ENCODE data around the gene RCAN3. TPM values are rescaled to one million over a fixed set of nuclear protein-coding genes. Genes with fewer than 3 reads are reported as not detected.
"Not testable (repeated sequence)": the region's sequence is repeated elsewhere in the genome, so short reads cannot be mapped to it uniquely, and the experiment has no call there.

The RCAN3 gene
- total RNA-seq, 1 experiment from 2014 or later, result 29.3 TPM

DNA sequence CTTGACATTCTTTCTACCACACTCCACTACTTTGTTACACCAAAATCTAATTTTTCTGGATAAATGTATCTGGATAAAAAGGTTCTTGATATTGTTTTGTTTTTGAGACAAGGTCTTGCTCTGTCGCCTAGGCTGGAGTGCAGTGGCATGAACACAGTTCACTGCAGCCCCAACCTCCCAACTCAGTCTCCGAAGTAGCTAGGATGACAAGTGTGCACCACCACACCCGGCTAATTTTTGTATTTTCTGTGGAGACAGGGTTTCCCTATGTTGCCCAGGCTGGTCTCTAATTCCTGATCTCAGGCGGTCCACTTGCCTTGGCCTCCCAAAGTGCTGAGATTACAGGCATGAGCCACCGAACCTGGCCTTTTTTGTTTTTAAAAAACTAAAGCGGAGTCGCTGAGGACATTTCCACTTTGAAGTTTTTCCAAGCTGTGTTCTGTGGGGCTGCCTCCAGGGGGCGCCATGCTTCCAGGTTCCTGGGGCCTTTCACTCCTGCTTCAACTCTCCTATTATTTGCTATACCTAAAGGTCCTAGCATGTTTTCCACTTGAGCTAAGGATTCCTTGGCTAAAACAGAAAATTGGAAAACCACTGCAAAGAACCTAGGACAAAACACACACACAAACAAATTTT is 39.2 kb downstream of the RCAN3 start:
- DNase-seq, result no peak
- no peaks in the 10 kb centered on the region for H3K36me3 ChIP-seq (replicated peaks; ENCODE audit: control insufficient read depth, insufficient read depth, low read length)
- no peak overlapping the region for H3K4me3 ChIP-seq (ENCODE audit: insufficient read depth, low read depth, low read length)
- H3K27me3 ChIP-seq (ENCODE audit: control insufficient read depth, insufficient read depth, low read length), result no peaks in the 10 kb centered on the region

GRCh38 chr1:24544239-24544638 is 41.6 kb downstream of the RCAN3 start:
- Histone ChIP-seq H3K4me3 (ENCODE audit: insufficient read depth, low read depth, low read length) (no peak overlapping the region), H3K36me3 (replicated peaks; ENCODE audit: control insufficient read depth, insufficient read depth, low read length) (no peaks in the 10 kb centered on the region), H3K27me3 (ENCODE audit: control insufficient read depth, insufficient read depth, low read length) (no peaks in the 10 kb centered on the region)
- DNase-seq, result no peak

- Histone ChIP-seq H3K27me3 (ENCODE audit: control insufficient read depth, insufficient read depth, low read length) (no peaks in the 10 kb centered on the region), H3K36me3 (replicated peaks; ENCODE audit: control insufficient read depth, insufficient read depth, low read length) (no peaks in the 10 kb centered on the region), H3K4me3 (ENCODE audit: insufficient read depth, low read depth, low read length) (no peak overlapping the region)
- DNase-seq, result no peak
Observed at GRCh38 chr1:24545662-24546061, 43.0 kb downstream of the RCAN3 start.

- H3K4me3 ChIP-seq (ENCODE audit: insufficient read depth, low read depth, low read length), result no peak overlapping the region
- H3K36me3 ChIP-seq (replicated peaks; ENCODE audit: control insufficient read depth, insufficient read depth, low read length), result no peaks in the 10 kb centered on the region
- no peaks in the 10 kb centered on the region for H3K27me3 ChIP-seq (ENCODE audit: control insufficient read depth, insufficient read depth, low read length)
- DNase-seq, result no peak
Observed at GRCh38 chr1:24547195-24547594, 44.6 kb downstream of the RCAN3 start.

DNA sequence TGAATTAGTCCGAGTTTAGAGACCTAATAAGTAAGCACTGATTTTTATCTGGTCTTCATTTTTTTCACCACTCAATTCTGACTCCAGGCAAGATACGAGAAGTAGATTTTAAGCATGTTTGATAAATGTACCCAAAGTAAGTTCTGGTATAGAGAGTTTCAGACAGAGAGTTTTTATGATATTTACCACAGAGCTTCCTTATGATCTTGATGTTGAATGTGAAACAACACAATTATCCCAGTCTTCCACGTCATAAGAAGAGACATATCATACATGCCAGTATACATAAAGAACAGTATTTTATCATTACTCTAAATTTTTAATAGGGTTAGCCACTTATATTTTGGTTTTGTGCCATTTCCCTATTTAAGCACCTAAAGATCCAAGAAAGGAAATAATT is 45.4 kb downstream of the RCAN3 start:
- Histone ChIP-seq H3K36me3 (replicated peaks; ENCODE audit: control insufficient read depth, insufficient read depth, low read length) (no peaks in the 10 kb centered on the region), H3K4me3 (ENCODE audit: insufficient read depth, low read depth, low read length) (no peak overlapping the region), H3K27me3 (ENCODE audit: control insufficient read depth, insufficient read depth, low read length) (no peaks in the 10 kb centered on the region)
- no peak for DNase-seq

DNA sequence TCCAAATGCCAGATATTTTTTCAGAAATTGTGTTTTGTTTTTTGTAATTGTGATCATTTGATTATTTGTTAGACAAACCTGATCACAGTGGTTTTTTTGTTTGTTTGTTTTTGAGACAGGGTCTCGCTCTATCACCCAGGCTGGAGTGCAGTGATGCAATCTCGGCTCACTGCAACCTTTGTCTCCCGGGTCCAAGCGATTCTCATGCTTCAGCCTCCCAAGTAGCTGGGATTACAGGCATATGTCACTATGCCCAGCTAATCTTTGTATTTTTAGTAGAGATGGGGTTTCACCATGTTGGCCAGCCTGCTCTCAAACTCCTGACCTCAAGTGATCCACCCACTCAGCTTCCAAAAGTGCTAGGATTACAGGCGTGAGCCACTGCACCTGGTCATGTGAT is 46.6 kb downstream of the RCAN3 start:
- not testable (repeated sequence) for H3K27me3 ChIP-seq (ENCODE audit: control insufficient read depth, insufficient read depth, low read length); H3K4me3 ChIP-seq (ENCODE audit: insufficient read depth, low read depth, low read length); DNase-seq; H3K36me3 ChIP-seq (replicated peaks; ENCODE audit: control insufficient read depth, insufficient read depth, low read length)

- H3K27me3 ChIP-seq (ENCODE audit: control insufficient read depth, insufficient read depth, low read length), result peaks cover 21% of the 10 kb centered on the region
- peak; percentile 28 for DNase-seq
- no peak overlapping the region for H3K4me3 ChIP-seq (ENCODE audit: insufficient read depth, low read depth, low read length)
- no peaks in the 10 kb centered on the region for H3K36me3 ChIP-seq (replicated peaks; ENCODE audit: control insufficient read depth, insufficient read depth, low read length)
Observed at GRCh38 chr1:24551290-24551959, 48.8 kb downstream of the RCAN3 start.

DNA sequence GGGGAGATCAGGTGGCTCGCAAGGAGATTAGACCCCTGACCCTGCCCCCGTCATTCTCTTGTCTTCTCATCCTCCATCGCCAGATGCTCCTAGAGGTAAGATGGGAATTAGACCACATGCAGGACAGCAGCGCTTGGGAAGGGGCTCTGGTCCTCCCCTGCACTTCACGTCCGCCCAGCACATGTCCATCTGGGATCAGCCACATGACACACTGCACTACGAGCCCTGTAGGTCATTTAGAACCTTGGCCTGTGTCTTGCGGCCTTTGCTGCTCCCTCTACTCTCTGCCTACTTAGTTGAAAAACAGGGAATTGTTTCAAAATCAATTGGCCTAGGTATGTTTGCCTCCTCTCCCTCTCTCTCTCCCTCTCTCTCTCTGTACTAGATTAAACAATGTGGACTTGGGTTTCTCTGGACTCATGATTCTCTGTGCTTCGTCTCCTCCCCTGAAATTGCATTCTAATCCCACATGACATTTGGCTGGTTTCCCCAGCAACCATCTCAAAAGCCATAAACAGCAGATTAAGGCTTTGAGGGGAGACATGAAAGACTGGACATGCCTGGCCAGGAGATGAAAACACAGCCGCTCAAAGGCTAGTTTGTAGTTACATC is 49.4 kb downstream of the RCAN3 start:
- Histone ChIP-seq H3K27me3 (ENCODE audit: control insufficient read depth, insufficient read depth, low read length) (peaks cover 28% of the 10 kb centered on the region), H3K36me3 (replicated peaks; ENCODE audit: control insufficient read depth, insufficient read depth, low read length) (no peaks in the 10 kb centered on the region), H3K4me3 (ENCODE audit: insufficient read depth, low read depth, low read length) (no peak overlapping the region)
- DNase-seq, result no peak

GRCh38 chr1:24553931-24554330 is 51.3 kb downstream of the RCAN3 start:
- no peaks in the 10 kb centered on the region for H3K36me3 ChIP-seq (replicated peaks; ENCODE audit: control insufficient read depth, insufficient read depth, low read length)
- H3K4me3 ChIP-seq (ENCODE audit: insufficient read depth, low read depth, low read length), result no peak overlapping the region
- peaks cover 32% of the 10 kb centered on the region for H3K27me3 ChIP-seq (ENCODE audit: control insufficient read depth, insufficient read depth, low read length)
- no peak for DNase-seq

DNA sequence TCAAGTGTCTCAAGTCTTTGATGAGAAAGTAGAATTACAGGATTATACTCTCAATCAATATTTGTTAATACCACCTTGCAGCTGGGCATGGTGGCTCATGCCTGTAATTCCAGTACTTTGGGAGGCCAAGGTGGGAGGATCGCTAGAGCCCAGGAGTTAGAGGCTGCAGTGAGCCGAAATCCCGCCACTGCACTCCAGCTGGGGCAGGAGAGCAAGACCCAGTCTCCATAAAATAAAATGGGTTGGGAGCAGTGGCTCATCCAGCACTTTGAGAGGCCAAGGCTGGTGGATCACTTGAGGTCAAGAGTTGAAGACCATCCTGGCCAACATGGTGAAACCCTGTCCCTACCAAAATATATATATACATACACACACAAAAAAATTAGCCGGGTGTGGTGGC is 52.1 kb downstream of the RCAN3 start:
- Histone ChIP-seq H3K4me3 (ENCODE audit: insufficient read depth, low read depth, low read length) (no peak overlapping the region), H3K36me3 (replicated peaks; ENCODE audit: control insufficient read depth, insufficient read depth, low read length) (no peaks in the 10 kb centered on the region), H3K27me3 (ENCODE audit: control insufficient read depth, insufficient read depth, low read length) (peaks cover 32% of the 10 kb centered on the region)
- no peak for DNase-seq

DNA sequence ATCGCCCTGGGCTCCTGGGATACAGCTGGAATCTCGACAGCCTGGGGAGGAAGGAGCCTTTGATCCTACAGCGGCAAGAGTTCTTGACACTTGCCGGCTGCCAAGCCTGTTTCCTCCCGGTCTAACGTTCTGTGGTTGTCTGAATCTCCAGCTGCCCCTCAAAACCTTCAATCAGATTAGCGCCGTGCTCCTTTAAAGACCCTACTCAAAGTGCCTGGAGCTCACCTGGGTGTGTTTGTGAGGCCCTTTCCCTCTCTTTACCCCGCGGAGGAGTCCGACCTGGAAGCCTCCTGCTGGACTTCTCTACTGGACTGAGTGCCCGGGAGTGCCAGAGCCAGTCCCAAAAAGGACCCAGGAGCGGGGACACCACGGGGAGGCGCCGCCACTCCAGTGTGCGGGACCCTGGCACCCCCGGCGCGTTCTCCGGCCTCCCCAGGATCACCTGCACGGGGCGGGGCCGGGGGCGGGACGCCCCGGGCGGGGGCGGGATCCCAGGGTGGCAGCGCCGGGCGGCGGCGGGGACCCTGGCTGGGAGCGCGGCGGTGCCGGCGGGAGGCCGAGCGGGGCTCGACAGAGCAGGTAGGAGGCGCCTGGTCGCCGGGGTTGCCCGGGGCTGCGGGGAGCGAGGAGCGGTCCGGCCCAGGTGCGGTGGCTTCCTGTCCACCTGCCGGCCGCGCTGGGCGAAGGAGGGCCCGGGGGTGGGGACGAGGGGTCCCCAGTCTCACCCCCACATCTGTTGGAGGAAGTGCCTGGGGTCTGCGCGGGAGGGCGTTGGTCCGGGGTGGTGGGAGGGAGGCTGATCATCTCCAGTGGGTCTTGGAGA is 53.2 kb downstream of the RCAN3 start, which contains the start of gene NCMAP:
Gene NCMAP (plus strand): TSS at position 497 of the 823 bp plus-strand sequence. CDS start 39,344 bp downstream, outside the sequence.
- Histone ChIP-seq H3K4me3 (ENCODE audit: insufficient read depth, low read depth, low read length) (peak within 1 kb of the TSS; percentile 48), H3K27me3 (ENCODE audit: control insufficient read depth, insufficient read depth, low read length) (peaks cover 32% of the 10 kb centered on the region), H3K36me3 (replicated peaks; ENCODE audit: control insufficient read depth, insufficient read depth, low read length) (no peaks in the 10 kb centered on the region)
- peak; percentile 87 for DNase-seq

GRCh38 chr1:24556414-24556795 is 53.8 kb downstream of the RCAN3 start:
- DNase-seq, result no peak
- Histone ChIP-seq H3K36me3 (replicated peaks; ENCODE audit: control insufficient read depth, insufficient read depth, low read length) (no peaks in the 10 kb centered on the region), H3K27me3 (ENCODE audit: control insufficient read depth, insufficient read depth, low read length) (peaks cover 32% of the 10 kb centered on the region), H3K4me3 (ENCODE audit: insufficient read depth, low read depth, low read length) (peak overlapping the region; percentile 48)

DNA sequence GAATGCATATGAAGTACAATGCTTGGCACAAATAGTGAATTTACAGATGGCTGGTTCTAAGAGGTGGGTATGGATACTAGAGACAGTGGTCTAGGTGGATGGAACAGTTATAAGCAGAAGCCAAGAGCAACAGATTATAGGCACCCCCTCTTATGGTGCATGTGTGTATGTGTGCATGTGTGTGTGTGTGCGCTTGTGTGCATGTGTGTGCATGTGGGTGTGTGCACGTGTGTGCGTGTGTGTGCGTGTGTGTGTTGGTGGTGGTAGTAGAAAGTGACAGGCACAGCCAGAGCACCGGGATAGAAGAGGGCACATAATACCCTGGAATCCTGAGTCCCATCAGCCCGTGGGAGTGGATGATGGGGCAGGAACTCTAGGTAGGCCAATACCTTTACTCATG is 54.6 kb downstream of the RCAN3 start:
- Histone ChIP-seq H3K4me3 (ENCODE audit: insufficient read depth, low read depth, low read length) (no peak overlapping the region), H3K36me3 (replicated peaks; ENCODE audit: control insufficient read depth, insufficient read depth, low read length) (no peaks in the 10 kb centered on the region), H3K27me3 (ENCODE audit: control insufficient read depth, insufficient read depth, low read length) (peaks cover 32% of the 10 kb centered on the region)
- no peak for DNase-seq

DNA sequence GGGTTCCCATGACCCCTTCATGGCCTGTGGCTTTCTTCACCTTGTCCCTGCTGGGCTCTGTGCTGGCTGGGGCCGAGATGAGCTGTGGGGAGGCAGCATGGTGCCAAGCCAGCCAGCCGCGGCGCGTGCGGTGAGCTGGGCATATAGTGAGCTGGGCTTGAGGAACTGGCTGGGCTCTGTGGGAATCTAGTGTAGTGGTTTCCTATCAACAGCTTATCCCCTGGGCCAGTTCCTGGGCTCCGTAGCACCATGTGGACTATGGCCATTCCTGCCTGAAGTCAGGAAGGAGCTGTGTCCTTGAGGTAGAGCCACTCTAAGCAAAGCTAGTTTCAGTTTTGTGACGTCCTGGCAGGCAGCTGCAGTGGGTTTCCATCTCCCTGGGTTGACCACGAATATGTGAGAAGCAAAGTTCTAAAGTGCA is 55.1 kb downstream of the RCAN3 start:
- peaks cover 32% of the 10 kb centered on the region for H3K27me3 ChIP-seq (ENCODE audit: control insufficient read depth, insufficient read depth, low read length)
- H3K4me3 ChIP-seq (ENCODE audit: insufficient read depth, low read depth, low read length), result no peak overlapping the region
- H3K36me3 ChIP-seq (replicated peaks; ENCODE audit: control insufficient read depth, insufficient read depth, low read length), result no peaks in the 10 kb centered on the region
- DNase-seq, result no peak
